H1 (cell line): ENCODE measurements around the gene ME3. TPM values are rescaled to one million over a fixed set of nuclear protein-coding genes. Genes with fewer than 3 reads are reported as not detected.

Source experiments
- CTCF ChIA-PET: fragments of 300-600 bp; sonication (Branson Sonifier 250); formaldehyde crosslinking; loops from one replicate; lab custom pipeline; 2021; ENCODE audit not compliant: partially characterized antibody; lab: Charles Lee
- POLR2A ChIA-PET: fragments of 300-600 bp; sonication (Branson Sonifier 250); formaldehyde crosslinking; loops from one replicate; lab custom pipeline; 2021; ENCODE audit warnings: inconsistent platforms; ENCODE audit not compliant: partially characterized antibody; lab: Charles Lee
- DNase-seq, 2 experiments: peaks; one replicate each; pipeline versions ENCODE4 v3.0.0 to v3.0.0-alpha.2; 2010 to 2022; ENCODE audit warnings: low spot score in 2 of 2, low read depth in 1 of 2, mixed read lengths in 1 of 2
- FAIRE-seq: peaks from 2 replicates; lab custom pipeline; 2011; peaks lifted over from hg19 to GRCh38; lab: Jason Lieb, UNC
- H2AFZ ChIP-seq: 2 replicates; pipeline ENCODE4 v1.8.1; 2012; ENCODE audit warnings: low read length, inconsistent platforms
- H2AK5ac ChIP-seq: 2 replicates; pipeline ENCODE4 v1.6.1; 2013; ENCODE audit warnings: low read depth, low read length
- H2BK120ac ChIP-seq: replicated peaks from 2 replicates; pipeline ENCODE3; 2013; ENCODE audit warnings: low read depth, low read length, inconsistent platforms
- H2BK12ac ChIP-seq: 2 replicates; pipeline ENCODE4 v1.6.1; 2013; ENCODE audit warnings: low read depth, low read length
- H2BK15ac ChIP-seq: 2 replicates; pipeline ENCODE4 v1.6.1; 2013; ENCODE audit warnings: low read length
- H2BK20ac ChIP-seq: 2 replicates; pipeline ENCODE4 v1.6.1; 2013; ENCODE audit warnings: low read length
- H2BK5ac ChIP-seq: 2 replicates; pipeline ENCODE4 v1.6.1; 2013; ENCODE audit warnings: low read depth, low read length
- H3K14ac ChIP-seq: 2 replicates; pipeline ENCODE4 v1.6.1; 2013; ENCODE audit warnings: inconsistent platforms; ENCODE audit not compliant: insufficient read length
- H3K18ac ChIP-seq: 2 replicates; pipeline ENCODE4 v1.6.1; 2013; ENCODE audit warnings: low read length; ENCODE audit errors: extremely low read depth
- H3K23ac ChIP-seq: 2 replicates; pipeline ENCODE4 v1.6.1; 2013; ENCODE audit warnings: inconsistent platforms; ENCODE audit not compliant: insufficient read length
- H3K23me2 ChIP-seq: 2 replicates; pipeline ENCODE4 v1.6.1; 2013; ENCODE audit warnings: low read depth, low read length
- H3K27ac ChIP-seq: 2 replicates; pipeline ENCODE4 v1.6.1; 2011; ENCODE audit warnings: low read depth, low read length, inconsistent platforms
- H3K27me3 ChIP-seq, 4 experiments: replicated peaks in 1 of 4; 1 replicate in 1 of 4; 2 replicates in 3 of 4; pipeline versions ENCODE4 v1.6.1 to v1.8.1; 2011 to 2013; ENCODE audit warnings: low read length in 3 of 4, mild to moderate bottlenecking in 3 of 4, inconsistent platforms in 2 of 4, mixed read lengths in 2 of 4, moderate library complexity in 1 of 4; ENCODE audit not compliant: control insufficient read depth in 3 of 4, insufficient read depth in 3 of 4; ENCODE audit errors: extremely low read depth in 1 of 4
- H3K36me3 ChIP-seq, 4 experiments: 2 replicates each; pipeline versions ENCODE4 v1.6.1 to v1.8.1; 2011 to 2013; ENCODE audit warnings: mild to moderate bottlenecking in 4 of 4, low read length in 3 of 4, moderate library complexity in 2 of 4, control low read depth in 1 of 4, inconsistent platforms in 1 of 4; ENCODE audit not compliant: insufficient read depth in 4 of 4, control insufficient read depth in 2 of 4
- H3K4ac ChIP-seq: replicated peaks from 2 replicates; pipeline ENCODE3; 2013; ENCODE audit warnings: low read length, low read depth, mixed read lengths, inconsistent platforms; ENCODE audit not compliant: insufficient read length
- H3K4me1 ChIP-seq, 4 experiments: replicated peaks in 1 of 4; 1 replicate in 1 of 4; 2 replicates in 3 of 4; pipeline versions ENCODE4 v1.6.1 to v1.8.1; 2011 to 2013; ENCODE audit warnings: low read length in 3 of 4, inconsistent platforms in 2 of 4, mixed read lengths in 1 of 4; ENCODE audit not compliant: insufficient read depth in 4 of 4, control insufficient read depth in 3 of 4
- H3K4me2 ChIP-seq, 2 experiments: 2 replicates each; pipeline versions ENCODE4 v1.6.1 to v1.8.1; 2011 to 2013; ENCODE audit warnings: low read depth in 2 of 2, low read length in 2 of 2, control low read depth in 1 of 2, inconsistent platforms in 1 of 2, mild to moderate bottlenecking in 1 of 2; ENCODE audit not compliant: insufficient read depth in 1 of 2
- H3K4me3 ChIP-seq, 4 experiments: fragments of 200-600, 300-600 bp in 1 of 4; sonication (generic), shearing (Covaris generic), sonication (Bioruptor Twin) in 1 of 4; 2 replicates each; pipeline versions ENCODE4 v1.5.1 to v1.8.1; 2011 to 2016; ENCODE audit warnings: low read length in 4 of 4, low read depth in 3 of 4, control low read depth in 2 of 4, inconsistent platforms in 2 of 4, mild to moderate bottlenecking in 2 of 4, mixed read lengths in 1 of 4, moderate library complexity in 1 of 4; ENCODE audit not compliant: insufficient read depth in 2 of 4; ENCODE audit errors: extremely low read depth in 1 of 4
- H3K56ac ChIP-seq: replicated peaks from 2 replicates; pipeline ENCODE3; 2013; ENCODE audit warnings: low read depth, mild to moderate bottlenecking, mixed read lengths, low read length, inconsistent platforms; ENCODE audit not compliant: insufficient read length
- H3K79me1 ChIP-seq: 2 replicates; pipeline ENCODE4 v1.6.1; 2013; ENCODE audit warnings: low read depth, low read length, control low read depth
- H3K79me2 ChIP-seq, 2 experiments: 2 replicates each; pipeline versions ENCODE4 v1.6.1 to v1.8.1; 2012 to 2013; ENCODE audit warnings: low read length in 2 of 2, mild to moderate bottlenecking in 2 of 2, inconsistent platforms in 1 of 2; ENCODE audit not compliant: insufficient read depth in 2 of 2, control insufficient read depth in 1 of 2
- H3K9ac ChIP-seq, 4 experiments: replicated peaks in 1 of 4; 1 replicate in 1 of 4; 2 replicates in 3 of 4; pipeline versions ENCODE4 v1.6.1 to v1.8.1; 2011 to 2013; ENCODE audit warnings: low read depth in 3 of 4, low read length in 3 of 4, control low read depth in 2 of 4, mild to moderate bottlenecking in 2 of 4, moderate library complexity in 2 of 4, inconsistent platforms in 1 of 4; ENCODE audit errors: extremely low read depth in 1 of 4
- H3K9me3 ChIP-seq, 2 experiments: 2 replicates each; pipeline versions ENCODE4 v1.6.1 to v1.8.1; 2012 to 2013; ENCODE audit warnings: mild to moderate bottlenecking in 2 of 2, moderate library complexity in 2 of 2, control low read depth in 1 of 2, inconsistent platforms in 1 of 2, low read depth in 1 of 2, low read length in 1 of 2, mixed read lengths in 1 of 2; ENCODE audit not compliant: insufficient read depth in 2 of 2
- H4K20me1 ChIP-seq, 2 experiments: replicated peaks in 1 of 2; 2 replicates each; pipeline versions ENCODE3 to v1.8.1; 2011 to 2013; ENCODE audit warnings: inconsistent platforms in 2 of 2, low read length in 2 of 2, mild to moderate bottlenecking in 1 of 2; ENCODE audit not compliant: insufficient read depth in 2 of 2, control insufficient read depth in 1 of 2
- H4K5ac ChIP-seq: 2 replicates; pipeline ENCODE4 v1.6.1; 2013; ENCODE audit warnings: low read length, low read depth, mixed read lengths, inconsistent platforms; ENCODE audit not compliant: insufficient read length
- H4K8ac ChIP-seq: 2 replicates; pipeline ENCODE4 v1.8.0; 2013; ENCODE audit warnings: mild to moderate bottlenecking, moderate library complexity, low read length, inconsistent platforms; ENCODE audit not compliant: insufficient read depth; ENCODE audit errors: extremely low read depth
- H4K91ac ChIP-seq: replicated peaks from 2 replicates; pipeline ENCODE3; 2013; ENCODE audit warnings: low read length, mixed read lengths, inconsistent platforms; ENCODE audit not compliant: insufficient read length
- ASH2L ChIP-seq: fragments of 200-600, 300-600 bp; sonication (generic); IDR thresholded peaks from one replicate; pipeline ENCODE4 v1.7.1; 2017; ENCODE audit warnings: low read length
- CHD2 ChIP-seq: IDR thresholded peaks from 2 replicates; pipeline ENCODE4 v1.6.1; 2012; ENCODE audit warnings: low read length, improper control_type of control experiment
- CREB1 ChIP-seq: IDR thresholded peaks from 2 replicates; pipeline ENCODE4 v1.6.1; 2012; ENCODE audit warnings: inconsistent platforms
- E2F6 ChIP-seq: IDR thresholded peaks from 2 replicates; pipeline ENCODE4 v1.6.1; 2012; ENCODE audit warnings: inconsistent platforms
- EZH2 ChIP-seq: fragments of 200-600 bp; sonication (generic); IDR thresholded peaks from 2 replicates; pipeline ENCODE4 v1.7.1; 2012; ENCODE audit warnings: low read depth, mild to moderate bottlenecking, moderate library complexity, low read length, inconsistent platforms; ENCODE audit not compliant: severe bottlenecking
- GABPA ChIP-seq: IDR thresholded peaks from 2 replicates; pipeline ENCODE4 v1.6.1; 2011; ENCODE audit warnings: mild to moderate bottlenecking, low read length, moderate library complexity, borderline replicate concordance; ENCODE audit not compliant: insufficient read depth
- GTF2F1 ChIP-seq: IDR thresholded peaks from 2 replicates; pipeline ENCODE4 v1.6.1; 2012; ENCODE audit warnings: low read depth, low read length, improper control_type of control experiment, borderline replicate concordance
- KDM1A ChIP-seq: fragments of 200-600, 300-600 bp; sonication (generic); IDR thresholded peaks from 2 replicates; pipeline ENCODE4 v1.7.1; 2016; ENCODE audit warnings: mild to moderate bottlenecking, low read length, borderline replicate concordance
- RBBP5 ChIP-seq: IDR thresholded peaks from 2 replicates; pipeline ENCODE4 v1.7.1; 2012; ENCODE audit warnings: low read depth, mild to moderate bottlenecking, inconsistent platforms, low read length, moderate library complexity, borderline replicate concordance
- RNF2 ChIP-seq: fragments of 200-900, 300-1000 bp; sonication (generic); IDR thresholded peaks from 2 replicates; pipeline ENCODE4 v1.7.1; 2016; ENCODE audit warnings: borderline replicate concordance, low read depth, mild to moderate bottlenecking, antibody characterized with exemption, low read length; ENCODE audit not compliant: poor library complexity, severe bottlenecking; ENCODE audit errors: missing control alignments
- WGBS, 2 experiments: shearing (Covaris generic) in 1 of 2; methylation state at CpG; one replicate each; pipeline versions ENCODE4 v1.1.6 to v1.1.7; 2013 to 2015; ENCODE audit warnings: low lambda C conversion rate in 2 of 2, mixed read lengths in 2 of 2, inconsistent platforms in 1 of 2, low coverage in 1 of 2, missing lambda C conversion rate in 1 of 2; ENCODE audit not compliant: insufficient replicate concordance in 2 of 2, insufficient coverage in 1 of 2, insufficient read length in 1 of 2; ENCODE audit errors: extremely low coverage in 1 of 2, missing lambda C conversion rate in 1 of 2; 5-methylcytosine and 5-hydroxymethylcytosine counted together
- polyA plus RNA-seq, 7 experiments: library from polyadenylated mRNA; depleted of rRNA in 3 of 7; stranded (reverse) in 5 of 7; unstranded in 2 of 7; fragments of >200 nt in 5 of 7; fragments of 200-250 nt in 2 of 7; gene quantifications; 1 replicate in 5 of 7; 2 replicates in 1 of 7; 4 replicates in 1 of 7; pipeline versions ENCODE4 v1.2.1 to v1.2.3, GENCODE V29; 2011 to 2013; ENCODE audit warnings: missing spikeins in 2 of 7, mixed read lengths in 2 of 7
- total RNA-seq: library from RNA; stranded (reverse); fragmentation: NEBNext Ultra II Directional; extraction: Animal tissue kit (Norgen Biotek cat#: 25700); gene quantifications from 2 replicates; pipeline ENCODE4 v1.2.1, GENCODE V29; 2021

Gene ME3
- total and polyA plus RNA-seq, 2 of the 8 experiments (the other 6 are each of a cell fraction or from before 2014, with no cell fraction given): 1.5 to 2.8 TPM

GRCh38 chr11:86508604-86509587 lies 163.5 kb downstream of the ME3 start:
- FAIRE-seq (no peak), DNase-seq (no peak)
- H3K27ac ChIP-seq: no peak overlapping the region
- H3K9me3 ChIP-seq: peaks cover 11% of the 10 kb centered on the region in 2 experiments
- no peak overlapping the region for H2AK5ac ChIP-seq
- H3K23ac ChIP-seq: no peak overlapping the region
- POLR2A ChIA-PET: no interaction called here
- H4K91ac ChIP-seq: no peak overlapping the region
- no peaks in the 10 kb centered on the region for H3K27me3 ChIP-seq
- H3K23me2 ChIP-seq: no peaks in the 10 kb centered on the region; the same call in 1 of the 2 replicates
- H3K14ac ChIP-seq: no peak overlapping the region
- CTCF ChIA-PET: interaction anchor here (0.6 to 0.9 kb wide), 2 partner anchors 28 to 412 kb away, joined by 3 to 4 read pairs; no protein-coding TSS in a partner anchor
- no peaks in the 10 kb centered on the region for H3K36me3 ChIP-seq
- H2BK120ac ChIP-seq: no peak overlapping the region
- H3K9ac ChIP-seq: no peak overlapping the region; a peak in 1 of 7 replicates
- H3K4me1 ChIP-seq: no peaks in the 10 kb centered on the region
- no peak overlapping the region for H2AFZ ChIP-seq
- H4K8ac ChIP-seq: no peak overlapping the region
- peak overlapping the region; percentile 77; the same call in 1 of the 2 replicates for H2BK20ac ChIP-seq
- no peaks in the 10 kb centered on the region for H3K79me2 ChIP-seq
- H3K56ac ChIP-seq: no peak overlapping the region
- H4K20me1 ChIP-seq: no peaks in the 10 kb centered on the region
- H3K4me3 ChIP-seq: no peak overlapping the region
- no peak overlapping the region for H2BK5ac ChIP-seq
- H3K79me1 ChIP-seq: no peaks in the 10 kb centered on the region
- WGBS, 2 experiments: 86% methylated on average over 6 of the region's 6 CpGs; no CpG with 5 or more reads in 1 of the 2 experiments
- no peak overlapping the region for H3K4ac ChIP-seq
- H2BK15ac ChIP-seq: 0 out of 2 replicates have a peak overlapping the region, but pooled peaks have one; percentile 40
- H2BK12ac ChIP-seq: no peak overlapping the region
- H3K4me2 ChIP-seq: no peak overlapping the region
- no peak overlapping the region for H3K18ac ChIP-seq
- H4K5ac ChIP-seq: no peak overlapping the region
- no peak for TF ChIP-seq E2F6
- TF ChIP-seq EZH2: no peak
- TF ChIP-seq KDM1A: no peak
- no peak for TF ChIP-seq RBBP5
- no peak for TF ChIP-seq ASH2L
- TF ChIP-seq GTF2F1: no peak
- no peak for TF ChIP-seq GABPA
- TF ChIP-seq CREB1: no peak
- no peak for TF ChIP-seq CHD2
- TF ChIP-seq RNF2: no peak
